ENCODE measurements around the gene GKN1.
A peak's percentile ranks its signal among the peaks of the same experiment; 100 is the strongest.
"Not testable (repeated sequence)": the region's sequence is repeated elsewhere in the genome, so short reads cannot be mapped to it uniquely, and the experiment has no call there.

Gene GKN1, protein sequence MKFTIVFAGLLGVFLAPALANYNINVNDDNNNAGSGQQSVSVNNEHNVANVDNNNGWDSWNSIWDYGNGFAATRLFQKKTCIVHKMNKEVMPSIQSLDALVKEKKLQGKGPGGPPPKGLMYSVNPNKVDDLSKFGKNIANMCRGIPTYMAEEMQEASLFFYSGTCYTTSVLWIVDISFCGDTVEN

GRCh38 chr2:68974251-68974650 lies at the start of gene GKN1:
Gene GKN1, plus strand, starts transcription at chr2:68974636. Its CDS starts 42 bp downstream, at chr2:68974678.
- DNase-seq: no peak

DNA sequence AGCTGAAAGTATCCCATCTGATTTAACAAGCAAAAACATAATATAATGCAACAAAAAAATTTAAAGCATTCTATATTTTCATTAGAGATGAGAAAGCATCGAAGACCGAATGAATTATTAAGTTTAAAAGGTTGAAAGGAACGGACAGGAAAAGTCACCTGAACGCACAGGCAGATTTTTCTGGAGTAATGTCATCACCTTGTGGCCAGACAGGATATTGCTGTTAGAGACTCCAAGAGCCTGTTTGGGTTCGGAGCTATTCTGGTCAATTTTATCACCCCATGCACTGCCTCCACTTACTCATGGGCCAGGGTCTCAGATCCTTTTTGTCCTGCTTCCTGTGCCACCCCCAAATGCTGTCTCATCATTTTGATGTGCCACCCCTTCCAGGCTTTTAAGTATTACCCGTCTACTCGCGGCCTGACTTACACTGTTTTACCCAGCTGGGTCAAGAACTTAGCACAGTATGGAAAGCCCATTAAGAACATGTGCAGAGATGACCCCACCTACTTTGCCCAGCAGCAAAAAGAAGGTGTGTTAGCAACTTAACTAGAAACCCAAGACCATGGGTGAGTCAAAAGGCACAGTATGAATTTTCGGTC lies 49.0 kb upstream of the GKN1 start:
- peak; percentile 13 for DNase-seq

DNA sequence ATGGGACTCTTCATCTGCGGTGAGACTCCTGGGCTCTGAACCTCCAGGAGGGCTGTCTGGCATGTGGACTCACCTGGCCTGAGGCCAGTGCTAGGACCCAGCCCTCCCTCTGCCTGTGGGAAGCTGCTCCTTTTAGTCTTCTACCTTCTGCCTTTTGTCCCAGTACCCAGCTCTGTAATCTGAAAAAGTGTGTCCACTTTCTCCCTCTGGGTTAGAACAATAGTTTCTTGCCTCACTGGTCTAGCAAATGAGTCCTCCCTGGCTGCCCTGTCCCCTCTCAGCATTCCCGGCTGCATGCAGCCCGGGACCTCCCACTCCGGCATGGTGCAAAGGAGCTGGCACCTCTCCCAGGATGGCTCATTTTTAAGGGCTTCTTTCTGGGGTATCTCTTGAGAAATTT lies 47.6 kb upstream of the GKN1 start:
- no peak for DNase-seq

GRCh38 chr2:68931149-68931711 lies 43.2 kb upstream of the GKN1 start:
- DNase-seq: no peak

DNA sequence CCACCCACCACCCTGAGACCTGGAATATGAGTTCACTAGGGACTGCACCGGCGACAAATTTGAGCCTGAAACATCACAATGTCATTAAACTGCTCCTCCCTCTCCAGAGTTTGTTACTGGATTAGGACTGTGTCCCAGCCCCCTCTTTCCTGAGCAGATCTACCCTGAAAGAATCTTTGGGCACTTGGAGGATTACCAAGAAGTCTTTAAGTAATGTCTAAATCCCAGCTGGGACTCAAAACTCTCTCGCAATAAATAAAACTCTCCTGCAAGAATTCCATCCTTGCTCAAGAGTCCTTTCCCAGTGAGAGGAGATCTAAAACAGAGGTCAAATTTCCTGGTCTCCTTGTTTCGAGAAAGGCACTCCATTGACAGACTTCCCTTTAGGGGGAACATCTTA lies 42.6 kb upstream of the GKN1 start:
- DNase-seq: no peak

DNA sequence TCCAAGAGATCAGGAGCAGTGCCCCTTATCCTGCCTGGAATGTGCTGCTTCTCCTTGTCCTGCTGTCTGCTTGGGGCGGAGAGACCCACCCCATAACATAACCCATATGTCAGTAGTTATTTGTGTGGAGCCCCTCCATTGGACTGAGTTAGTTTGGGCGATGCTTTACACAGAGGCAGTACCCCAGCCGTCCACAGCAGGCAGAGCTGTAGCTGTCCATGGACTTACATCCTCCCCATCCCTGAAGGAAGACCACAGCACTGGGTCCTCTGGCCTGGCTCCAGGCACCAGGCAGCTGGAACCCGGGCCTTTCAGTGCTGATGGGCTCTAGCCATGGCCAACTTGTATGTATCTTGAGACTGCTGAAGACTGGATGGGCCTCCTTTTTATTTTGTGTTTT lies 42.0 kb upstream of the GKN1 start:
- no peak for DNase-seq

GRCh38 chr2:68934021-68934420 lies 40.4 kb upstream of the GKN1 start:
- DNase-seq: no peak

DNA sequence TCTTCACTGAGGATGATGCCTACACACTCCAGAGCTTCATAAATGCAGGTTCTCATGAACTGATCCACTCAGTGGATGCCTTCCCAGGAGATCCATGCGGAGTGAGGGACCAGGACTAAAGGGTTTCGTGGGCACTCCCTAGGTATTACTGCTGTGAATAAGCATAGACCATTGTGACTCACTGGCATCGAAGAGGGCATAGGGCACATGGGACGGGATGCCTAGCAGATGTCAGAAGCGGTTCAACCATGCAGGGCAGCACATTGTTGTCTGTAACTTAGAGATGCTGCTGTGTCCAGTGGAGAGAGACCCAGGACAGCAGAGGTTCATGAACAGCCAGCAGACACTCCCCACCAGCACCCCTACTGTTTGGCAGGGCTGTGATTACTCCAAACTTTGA lies 39.0 kb upstream of the GKN1 start:
- no peak for DNase-seq

- no peak for DNase-seq
Observed at GRCh38 chr2:68936427-68936826, 38.0 kb upstream of the GKN1 start.

GRCh38 chr2:68936889-68937288 lies 37.5 kb upstream of the GKN1 start:
- DNase-seq: no peak

- DNase-seq: no peak
Observed at GRCh38 chr2:68937346-68938055, 36.9 kb upstream of the GKN1 start.

DNA sequence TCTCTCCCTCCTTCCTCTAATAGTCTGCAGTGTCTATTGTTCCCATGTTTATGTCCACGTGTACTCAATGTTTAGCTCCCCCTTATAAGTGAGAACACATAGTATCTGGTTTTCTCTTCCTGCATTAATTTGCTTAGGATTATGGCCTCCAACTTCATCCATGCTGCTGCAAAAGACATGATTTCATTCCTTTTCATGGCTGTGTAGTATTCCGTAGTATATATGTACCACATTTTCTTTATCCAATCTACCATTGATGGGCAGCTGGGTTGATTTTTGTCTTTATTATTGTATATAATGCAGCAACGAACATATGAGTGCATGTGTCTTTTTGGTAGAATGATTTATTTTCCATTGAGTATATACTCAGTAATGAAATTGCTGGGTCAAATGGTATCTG lies 35.5 kb upstream of the GKN1 start:
- DNase-seq: no peak

- no peak for DNase-seq
Observed at GRCh38 chr2:68939962-68940361, 34.5 kb upstream of the GKN1 start.

- DNase-seq: no peak
Observed at GRCh38 chr2:68940369-68940768, 34.1 kb upstream of the GKN1 start.

DNA sequence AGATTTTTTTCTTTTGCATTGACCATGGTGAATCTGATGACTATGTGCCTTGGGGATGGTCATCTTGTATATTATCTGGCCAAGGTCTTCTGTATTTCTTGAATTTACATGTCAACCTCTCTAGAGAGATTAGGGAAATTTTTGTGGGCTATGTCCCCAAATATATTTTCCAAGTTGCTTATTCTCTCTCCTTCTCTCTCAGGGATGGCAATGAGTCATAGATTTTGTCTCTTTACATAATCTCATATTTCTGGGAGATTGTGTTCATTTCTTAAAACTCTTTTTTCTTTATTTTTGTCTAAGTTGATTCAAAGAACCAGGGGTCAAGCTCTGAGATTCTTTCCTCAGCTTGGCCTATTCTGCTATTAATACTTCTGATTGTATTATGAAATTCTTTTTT lies 31.6 kb upstream of the GKN1 start:
- no peak for DNase-seq

GRCh38 chr2:68943581-68944568 lies 30.6 kb upstream of the GKN1 start:
- DNase-seq: peak; percentile 63

DNA sequence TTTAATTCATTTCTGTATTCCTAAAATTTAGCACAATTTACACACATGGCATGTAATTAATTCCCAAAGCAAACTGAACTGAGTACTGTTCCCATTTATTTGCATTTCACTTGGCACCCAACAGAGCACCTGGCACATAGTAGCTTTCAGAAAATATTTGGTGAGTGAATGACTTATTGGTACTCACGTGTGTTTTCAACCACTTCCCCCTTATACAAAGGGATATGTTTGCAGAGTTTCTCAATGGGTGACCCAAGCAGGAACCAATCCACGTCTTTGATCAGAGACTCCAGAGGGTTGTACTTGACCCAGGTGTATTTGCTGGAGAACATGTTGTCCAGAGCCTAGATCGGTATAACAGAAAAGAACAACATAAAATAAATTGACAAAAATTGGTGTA lies 28.3 kb upstream of the GKN1 start:
- DNase-seq: no peak

DNA sequence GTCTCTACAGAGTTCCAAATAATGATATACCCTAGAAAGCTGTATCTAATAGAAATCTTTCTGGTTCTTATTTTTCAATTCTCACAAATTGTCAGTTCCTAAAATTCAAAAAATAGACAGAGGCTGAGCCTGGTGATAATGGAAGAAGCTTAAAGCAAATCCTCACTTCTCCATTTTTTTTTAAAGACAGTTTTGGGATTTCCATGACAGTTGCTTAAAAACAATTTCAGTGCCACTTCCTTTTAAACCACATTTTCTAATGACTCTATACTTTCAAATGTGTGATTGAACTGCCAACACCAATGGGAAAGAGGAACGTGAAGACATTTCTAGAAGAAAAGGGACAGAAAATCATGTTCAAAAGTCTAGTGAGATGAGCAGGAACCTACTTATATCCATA lies 25.7 kb upstream of the GKN1 start:
- no peak for DNase-seq

- no peak for DNase-seq
Observed at GRCh38 chr2:68951899-68952298, 22.5 kb upstream of the GKN1 start.

GRCh38 chr2:68952887-68953521 lies 21.4 kb upstream of the GKN1 start, which contains the start of gene GKN2:
Gene GKN2, minus strand, starts transcription at chr2:68952893. Its CDS starts 32 bp downstream, at chr2:68952861.
- DNase-seq: no peak

DNA sequence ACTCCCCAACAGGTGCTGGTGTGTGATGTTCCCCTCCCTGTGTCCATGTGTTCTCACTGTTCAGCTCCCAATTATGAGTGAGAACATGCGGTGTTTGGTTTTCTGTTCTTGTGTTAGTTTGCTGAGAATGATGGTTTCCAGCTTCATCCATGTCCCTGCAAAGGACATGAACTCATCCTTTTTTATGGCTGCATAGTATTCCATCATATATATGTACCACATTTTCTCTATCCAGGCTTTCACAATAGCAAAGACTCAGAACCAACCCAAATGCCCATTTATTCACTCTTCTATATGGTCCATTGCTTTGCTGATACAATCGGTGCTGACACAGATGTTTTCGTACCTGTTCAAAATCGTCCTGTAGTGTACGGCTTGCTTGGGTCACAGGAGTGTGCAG lies 19.0 kb upstream of the GKN1 start:
- DNase-seq: not testable (repeated sequence)

GRCh38 chr2:68959001-68959400 lies 15.4 kb upstream of the GKN1 start:
- DNase-seq: no peak

Measured in midbrain (tissue), 1 donor.